ENCODE data around the gene SAC3D1. TPM values are rescaled to one million over a fixed set of nuclear protein-coding genes. Genes with fewer than 3 reads are reported as not detected.

The SAC3D1 gene
- total and polyA plus RNA-seq, 9 of the 15 experiments (the other 6 are each of a cell fraction or from before 2014, with no cell fraction given) = 0.20 to 35.2 (median 5.8) TPM

- TF ChIP-seq ZBTB40 (IDR thresholded peaks at IDR 0.05) (peak; percentile 41; the same call in 1 of the 2 replicates), ZBTB40 (CRISPR knock-in tag; IDR thresholded peaks at IDR 0.05) (peak; percentile 71; the same call in 1 of the 2 replicates), E2F8 (IDR thresholded peaks at IDR 0.05; ENCODE audit: low read depth, partially characterized antibody) (no peak), ESRRA (IDR thresholded peaks at IDR 0.05; ENCODE audit: borderline replicate concordance, low read depth) (0 out of 2 replicates have a peak, but pooled peaks have one; percentile 48), SNRNP70 (optimal IDR thresholded peaks at IDR 0.05; ENCODE audit: low read depth, low read length) (no peak), RFX1 (IDR thresholded peaks at IDR 0.05) (no peak), NR3C1 (CRISPR knock-in tag; IDR thresholded peaks at IDR 0.05) (peak; percentile 99), NR2C2 (CRISPR knock-in tag; IDR thresholded peaks at IDR 0.05) (no peak; the same call in 1 of the 2 replicates), NR2C2 (tag; IDR thresholded peaks at IDR 0.05) (peak; percentile 88), ZNF174 (CRISPR knock-in tag; IDR thresholded peaks at IDR 0.05) (no peak), CCNT2 (IDR thresholded peaks at IDR 0.05; ENCODE audit: borderline replicate concordance, extremely low read depth, insufficient read length, low read depth, low read length) (peak; percentile 63), ZFPM2 (CRISPR knock-in tag; IDR thresholded peaks at IDR 0.05) (0 out of 2 replicates have a peak, but pooled peaks have one; percentile 43), SREBF2 (CRISPR knock-in tag; IDR thresholded peaks at IDR 0.05) (no peak), SMARCB1 (IDR thresholded peaks at IDR 0.05; ENCODE audit: insufficient read length, low read depth) (no peak), ADNP (tag; IDR thresholded peaks at IDR 0.05) (peak; percentile 10; the same call in 1 of the 2 replicates), GATAD2B (IDR thresholded peaks at IDR 0.05; ENCODE audit: borderline replicate concordance) (peak; percentile 78; the same call in 1 of the 2 replicates)
Observed at GRCh38 chr11:65013888-65014725, 26.9 kb upstream of the SAC3D1 start, which contains the start of gene ARL2 (continued).
